Endothelial cell of umbilical vein (primary cell): Measurements from ENCODE around the gene THEMIS.

Experiments used
- POLR2A ChIP-seq: IDR thresholded peaks from 2 replicates; pipeline ENCODE4 v1.6.1; 2012; ENCODE audit warnings: low read depth, mild to moderate bottlenecking, control low read depth, low read length
- POLR2AphosphoS5 ChIP-seq: IDR thresholded peaks from 2 replicates; pipeline ENCODE4 v1.6.1; 2012; ENCODE audit warnings: low read depth, mild to moderate bottlenecking, control low read depth, low read length, moderate library complexity; ENCODE audit not compliant: insufficient read depth
- TF ChIP-seq, protein P1 (sequence below), 2 donors: IDR thresholded peaks; 1 replicate in 1 of 2; 2 replicates in 1 of 2; pipeline ENCODE4 v1.5.1; 2011; ENCODE audit warnings: low read length in 2 of 2, mild to moderate bottlenecking in 2 of 2, moderate library complexity in 2 of 2, control low read depth in 1 of 2, inconsistent platforms in 1 of 2, low read depth in 1 of 2; ENCODE audit not compliant: insufficient read depth in 1 of 2; ENCODE audit errors: extremely low read depth in 1 of 2

DNA sequence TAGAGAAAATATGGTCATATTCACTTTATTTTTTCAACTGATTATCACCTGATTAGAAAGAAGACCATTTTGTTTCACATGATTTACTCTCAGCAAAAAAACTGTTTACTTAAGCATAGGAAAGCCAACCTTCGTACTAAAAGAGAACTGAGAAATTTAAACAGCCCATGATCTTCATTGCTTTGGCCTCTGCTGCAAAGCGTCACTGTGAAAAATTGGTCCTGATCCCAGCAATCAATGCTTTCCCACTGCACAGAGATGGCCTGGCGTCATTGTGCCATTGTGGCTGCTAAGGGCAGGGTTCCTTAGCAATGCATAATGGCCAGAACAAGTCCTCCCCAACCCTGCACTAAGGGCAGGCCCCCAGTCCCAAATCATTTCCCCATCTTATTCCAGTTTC lies 19.9 kb upstream of the THEMIS start:
- no peak for TF ChIP-seq POLR2A
- TF ChIP-seq, protein P1, sequence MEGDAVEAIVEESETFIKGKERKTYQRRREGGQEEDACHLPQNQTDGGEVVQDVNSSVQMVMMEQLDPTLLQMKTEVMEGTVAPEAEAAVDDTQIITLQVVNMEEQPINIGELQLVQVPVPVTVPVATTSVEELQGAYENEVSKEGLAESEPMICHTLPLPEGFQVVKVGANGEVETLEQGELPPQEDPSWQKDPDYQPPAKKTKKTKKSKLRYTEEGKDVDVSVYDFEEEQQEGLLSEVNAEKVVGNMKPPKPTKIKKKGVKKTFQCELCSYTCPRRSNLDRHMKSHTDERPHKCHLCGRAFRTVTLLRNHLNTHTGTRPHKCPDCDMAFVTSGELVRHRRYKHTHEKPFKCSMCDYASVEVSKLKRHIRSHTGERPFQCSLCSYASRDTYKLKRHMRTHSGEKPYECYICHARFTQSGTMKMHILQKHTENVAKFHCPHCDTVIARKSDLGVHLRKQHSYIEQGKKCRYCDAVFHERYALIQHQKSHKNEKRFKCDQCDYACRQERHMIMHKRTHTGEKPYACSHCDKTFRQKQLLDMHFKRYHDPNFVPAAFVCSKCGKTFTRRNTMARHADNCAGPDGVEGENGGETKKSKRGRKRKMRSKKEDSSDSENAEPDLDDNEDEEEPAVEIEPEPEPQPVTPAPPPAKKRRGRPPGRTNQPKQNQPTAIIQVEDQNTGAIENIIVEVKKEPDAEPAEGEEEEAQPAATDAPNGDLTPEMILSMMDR (IDR thresholded peaks at IDR 0.05; ENCODE audit: extremely low read depth in 1 of 2, insufficient read depth in 1 of 2, low read depth in 1 of 2, low read length in 2 of 2): no peak
- no peak for TF ChIP-seq POLR2AphosphoS5
